Astrocyte (in vitro differentiated cells and primary cell): ENCODE measurements around the gene PRR22. TPM values are rescaled to one million over a fixed set of nuclear protein-coding genes. Genes with fewer than 3 reads are reported as not detected.

ENCODE experiments used
- DNase-seq: peaks from one replicate; pipeline ENCODE4 v3.0.0-alpha.2; 2010; ENCODE audit warnings: low read depth
- FAIRE-seq: peaks from 2 replicates; lab custom pipeline; 2011; peaks lifted over from hg19 to GRCh38; lab: Jason Lieb, UNC
- H2AFZ ChIP-seq: 2 replicates; pipeline ENCODE4 v1.6.0; 2012; ENCODE audit warnings: low read depth, low read length, inconsistent platforms
- H3K27ac ChIP-seq: 2 replicates; pipeline ENCODE4 v1.5.1; 2011; ENCODE audit warnings: low read depth, low read length, inconsistent platforms
- H3K27me3 ChIP-seq: 2 replicates; pipeline ENCODE4 v1.6.0; 2011; ENCODE audit warnings: low read length, inconsistent platforms; ENCODE audit not compliant: insufficient read depth
- H3K36me3 ChIP-seq: 2 replicates; pipeline ENCODE4 v1.5.1; 2011; ENCODE audit warnings: low read length, inconsistent platforms; ENCODE audit not compliant: insufficient read depth
- H3K4me1 ChIP-seq: 2 replicates; pipeline ENCODE4 v1.5.1; 2011; ENCODE audit warnings: low read length, inconsistent platforms; ENCODE audit not compliant: insufficient read depth
- H3K4me2 ChIP-seq: 2 replicates; pipeline ENCODE4 v1.6.0; 2012; ENCODE audit warnings: low read length, inconsistent platforms
- H3K4me3 ChIP-seq: 2 replicates; pipeline ENCODE4 v1.5.1; 2011; ENCODE audit warnings: low read depth, mild to moderate bottlenecking, low read length, inconsistent platforms; ENCODE audit not compliant: insufficient read depth
- H3K79me2 ChIP-seq: 2 replicates; pipeline ENCODE4 v1.6.0; 2012; ENCODE audit warnings: mild to moderate bottlenecking, low read length, inconsistent platforms; ENCODE audit not compliant: insufficient read depth
- H3K9ac ChIP-seq: 2 replicates; pipeline ENCODE4 v1.6.0; 2012; ENCODE audit warnings: mild to moderate bottlenecking, low read length, inconsistent platforms
- H3K9me3 ChIP-seq: 2 replicates; pipeline ENCODE4 v1.5.1; 2012; ENCODE audit warnings: low read depth, mild to moderate bottlenecking, low read length, inconsistent platforms; ENCODE audit not compliant: insufficient read depth
- H4K20me1 ChIP-seq: 2 replicates; pipeline ENCODE4 v1.6.0; 2012; ENCODE audit warnings: low read length, inconsistent platforms; ENCODE audit not compliant: insufficient read depth
- H3K27ac Mint-ChIP-seq: one replicate; pipeline ENCODE4 v1.8.0; 2021; ENCODE audit warnings: mild to moderate bottlenecking, mixed read lengths; ENCODE audit not compliant: unreplicated experiment
- H3K27me3 Mint-ChIP-seq: one replicate; pipeline ENCODE4 v1.8.0; 2021; ENCODE audit warnings: low read depth, mixed read lengths; ENCODE audit not compliant: unreplicated experiment
- H3K36me3 Mint-ChIP-seq: one replicate; pipeline ENCODE4 v1.8.0; 2021; ENCODE audit warnings: low read depth, mixed read lengths; ENCODE audit not compliant: unreplicated experiment
- H3K4me1 Mint-ChIP-seq: one replicate; pipeline ENCODE4 v1.8.0; 2021; ENCODE audit warnings: low read depth, mixed read lengths; ENCODE audit not compliant: unreplicated experiment
- H3K4me3 Mint-ChIP-seq: one replicate; pipeline ENCODE4 v1.8.0; 2021; ENCODE audit warnings: mild to moderate bottlenecking, moderate library complexity, mixed read lengths; ENCODE audit not compliant: unreplicated experiment
- H3K9me3 Mint-ChIP-seq: one replicate; pipeline ENCODE4 v1.8.0; 2021; ENCODE audit warnings: mild to moderate bottlenecking, mixed read lengths; ENCODE audit not compliant: unreplicated experiment
- CTCF ChIP-seq: IDR thresholded peaks from 2 replicates; pipeline ENCODE4 v1.5.1; 2011; ENCODE audit warnings: low read depth, mild to moderate bottlenecking, inconsistent platforms, low read length, moderate library complexity; ENCODE audit not compliant: insufficient read depth
- EZH2 ChIP-seq: IDR thresholded peaks from 2 replicates; pipeline ENCODE4 v1.6.1; 2012; ENCODE audit warnings: mild to moderate bottlenecking, low read length, inconsistent platforms; ENCODE audit not compliant: insufficient read depth
- total RNA-seq: library from RNA; stranded (reverse); gene quantifications from 2 replicates; pipeline ENCODE4 v1.2.1, GENCODE V29; 2021

PRR22 gene
- total RNA-seq, 1 donor from 2014 or later, result 2.4 TPM

GRCh38 chr19:5799247-5800241 lies 15.0 kb upstream of the PRR22 start:
- peaks cover 7% of the 10 kb centered on the region for H3K27me3 ChIP-seq
- H3K36me3 ChIP-seq, result no peaks in the 10 kb centered on the region
- H3K4me2 ChIP-seq, result no peak overlapping the region
- DNase-seq (no peak), FAIRE-seq (no peak)
- no peaks in the 10 kb centered on the region for H3K36me3 Mint-ChIP-seq
- H3K4me3 ChIP-seq, result no peak overlapping the region
- H4K20me1 ChIP-seq, result no peaks in the 10 kb centered on the region
- no peaks in the 10 kb centered on the region for H3K79me2 ChIP-seq
- H3K4me1 ChIP-seq, result peaks cover 5% of the 10 kb centered on the region
- no peak overlapping the region for H3K4me3 Mint-ChIP-seq
- no peaks in the 10 kb centered on the region for H3K4me1 Mint-ChIP-seq
- H3K27ac Mint-ChIP-seq, result no peak overlapping the region
- no peaks in the 10 kb centered on the region for H3K9me3 Mint-ChIP-seq
- H2AFZ ChIP-seq, result no peak overlapping the region
- TF ChIP-seq CTCF (no peak), EZH2 (no peak)
- no peak overlapping the region for H3K27ac ChIP-seq
- H3K9me3 ChIP-seq, result no peaks in the 10 kb centered on the region
- H3K27me3 Mint-ChIP-seq, result peaks cover 28% of the 10 kb centered on the region
- no peak overlapping the region for H3K9ac ChIP-seq

GRCh38 chr19:5798244-5798643 lies 13.7 kb upstream of the PRR22 start:
- H3K4me1 Mint-ChIP-seq, result no peaks in the 10 kb centered on the region
- no peak for FAIRE-seq
- H3K36me3 Mint-ChIP-seq, result no peaks in the 10 kb centered on the region

More at GRCh38 chr19:5798244-5798643, 13.7 kb upstream of the PRR22 start:
- Mint-ChIP-seq H3K27ac (no peak overlapping the region), H3K27me3 (peaks cover 23% of the 10 kb centered on the region), H3K9me3 (no peaks in the 10 kb centered on the region), H3K4me3 (no peak overlapping the region)
- Histone ChIP-seq H3K9ac (no peak overlapping the region), H4K20me1 (no peaks in the 10 kb centered on the region), H3K4me1 (no peaks in the 10 kb centered on the region), H3K9me3 (no peaks in the 10 kb centered on the region), H3K4me3 (no peak overlapping the region), H2AFZ (no peak overlapping the region), H3K4me2 (no peak overlapping the region), H3K79me2 (no peaks in the 10 kb centered on the region), H3K36me3 (no peaks in the 10 kb centered on the region), H3K27ac (no peak overlapping the region), H3K27me3 (peaks cover 4% of the 10 kb centered on the region)
- DNase-seq, result no peak
- TF ChIP-seq EZH2 (no peak), CTCF (no peak)
